SU-DHL-6 (cell line): ENCODE data around the gene ZNF536.
"Not testable (repeated sequence)": the region's sequence is repeated elsewhere in the genome, so short reads cannot be mapped to it uniquely, and the experiment has no call there.

Experiments used
- H2AFZ ChIP-seq: fragments of 200-600 bp; sonication (generic); 2 replicates; pipeline ENCODE4 v1.6.1; 2014; ENCODE audit warnings: low read depth, mild to moderate bottlenecking, moderate library complexity, mixed read lengths, antibody characterized with exemption, low read length; ENCODE audit not compliant: severe bottlenecking
- H3F3A ChIP-seq: fragments of 200-600 bp; shearing (Covaris generic); 2 replicates; pipeline ENCODE4 v1.6.0; 2016; ENCODE audit warnings: antibody characterized with exemption, mild to moderate bottlenecking; ENCODE audit not compliant: insufficient read depth
- H3K27ac ChIP-seq: fragments of 200-600 bp; sonication (generic); 2 replicates; pipeline ENCODE4 v1.5.1; 2016; ENCODE audit warnings: low read depth, mild to moderate bottlenecking, low read length, moderate library complexity, mixed read lengths
- H3K27me3 ChIP-seq: fragments of 200-600 bp; sonication (generic), shearing (Covaris generic); 2 replicates; pipeline ENCODE4 v1.6.0; 2014; ENCODE audit warnings: mild to moderate bottlenecking, low read length
- H3K36me3 ChIP-seq: fragments of 200-600 bp; sonication (generic); 2 replicates; pipeline ENCODE4 v1.6.1; 2014; ENCODE audit warnings: mild to moderate bottlenecking, low read length, mixed read lengths
- H3K4me2 ChIP-seq: fragments of 300-600, 200-600 bp; shearing (Covaris generic), sonication (generic); 2 replicates; pipeline ENCODE4 v1.6.0; 2014; ENCODE audit warnings: low read length, low read depth, mild to moderate bottlenecking; ENCODE audit not compliant: poor library complexity, severe bottlenecking
- H3K4me3 ChIP-seq: fragments of 200-600 bp; sonication (generic); 2 replicates; pipeline ENCODE4 v1.5.1; 2014; ENCODE audit warnings: antibody characterized with exemption, low read length, mild to moderate bottlenecking, mixed read lengths; ENCODE audit not compliant: insufficient read depth, poor library complexity, severe bottlenecking
- H3K79me2 ChIP-seq: fragments of 200-600 bp; sonication (generic); 2 replicates; pipeline ENCODE4 v1.6.1; 2014; ENCODE audit warnings: mild to moderate bottlenecking, low read length, moderate library complexity; ENCODE audit not compliant: insufficient read depth
- H3K9ac ChIP-seq: fragments of 200-600 bp; sonication (generic); 2 replicates; pipeline ENCODE4 v1.7.0; 2014; ENCODE audit warnings: mild to moderate bottlenecking, low read length
- H3K9me2 ChIP-seq: fragments of 200-600 bp; sonication (generic); replicated peaks from 2 replicates; pipeline ENCODE4 v1.6.1; 2014; ENCODE audit warnings: low read length; ENCODE audit not compliant: insufficient read depth
- H3K9me3 ChIP-seq: fragments of 200-600 bp; sonication (generic); 2 replicates; pipeline ENCODE4 v1.6.1; 2014; ENCODE audit warnings: low read length, mixed read lengths; ENCODE audit not compliant: insufficient read depth
- H4K20me1 ChIP-seq: fragments of 200-600 bp; sonication (generic); 2 replicates; pipeline ENCODE4 v1.6.1; 2014; ENCODE audit warnings: low read depth, mild to moderate bottlenecking, antibody characterized with exemption, low read length, moderate library complexity, mixed read lengths
- CTCF ChIP-seq: fragments of 200-600 bp; sonication (generic); IDR thresholded peaks from one replicate; pipeline ENCODE4 v1.5.1; 2017; ENCODE audit warnings: antibody characterized with exemption, mild to moderate bottlenecking, low read length, moderate library complexity; ENCODE audit not compliant: insufficient read depth, poor library complexity, severe bottlenecking
- EZH2phosphoT487 ChIP-seq: fragments of 200-600 bp; sonication (generic), shearing (Covaris generic); conservative IDR thresholded peaks from 2 replicates; pipeline ENCODE4 v1.6.1; 2018; ENCODE audit warnings: mild to moderate bottlenecking, antibody characterized with exemption, low read length, moderate library complexity, mixed read lengths

ZNF536 gene

DNA sequence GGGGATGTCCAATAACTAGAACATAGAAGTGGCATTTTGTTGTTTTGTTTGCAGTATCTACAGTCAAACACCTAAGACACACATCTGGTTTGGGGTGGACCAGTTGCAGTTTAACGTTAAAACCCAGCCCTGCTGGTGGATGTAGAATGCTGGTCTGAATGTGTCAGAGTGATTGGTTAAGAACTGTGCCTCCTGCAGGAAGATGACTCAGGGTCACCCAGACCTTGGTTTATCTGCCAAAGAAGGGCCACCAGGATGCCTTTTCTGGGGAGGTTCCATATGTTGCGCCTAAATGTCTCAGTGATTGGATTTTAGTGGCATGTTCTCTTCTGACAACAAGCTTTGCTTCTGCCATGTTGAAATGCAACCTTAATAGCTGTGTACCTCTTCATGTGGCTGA, 23.1 kb downstream of the ZNF536 start:
- Histone ChIP-seq H3K27ac (no peak overlapping the region), H3K79me2 (no peaks in the 10 kb centered on the region), H2AFZ (no peak overlapping the region), H4K20me1 (no peaks in the 10 kb centered on the region), H3K4me2 (no peak overlapping the region), H3F3A (no peaks in the 10 kb centered on the region), H3K9me2 (no peaks in the 10 kb centered on the region), H3K4me3 (no peak overlapping the region), H3K9me3 (no peaks in the 10 kb centered on the region), H3K36me3 (no peaks in the 10 kb centered on the region), H3K27me3 (no peaks in the 10 kb centered on the region), H3K9ac (no peak overlapping the region)
- TF ChIP-seq EZH2phosphoT487, result no peak
- TF ChIP-seq CTCF, result no peak

GRCh38 chr19:30398539-30398938, 26.4 kb downstream of the ZNF536 start:
- H4K20me1 ChIP-seq, H3K27ac ChIP-seq, H2AFZ ChIP-seq, H3K9me3 ChIP-seq, H3K9me2 ChIP-seq, H3K9ac ChIP-seq, H3K4me3 ChIP-seq, H3K27me3 ChIP-seq, H3K4me2 ChIP-seq, H3K36me3 ChIP-seq, H3F3A ChIP-seq, H3K79me2 ChIP-seq: not testable (repeated sequence)

DNA sequence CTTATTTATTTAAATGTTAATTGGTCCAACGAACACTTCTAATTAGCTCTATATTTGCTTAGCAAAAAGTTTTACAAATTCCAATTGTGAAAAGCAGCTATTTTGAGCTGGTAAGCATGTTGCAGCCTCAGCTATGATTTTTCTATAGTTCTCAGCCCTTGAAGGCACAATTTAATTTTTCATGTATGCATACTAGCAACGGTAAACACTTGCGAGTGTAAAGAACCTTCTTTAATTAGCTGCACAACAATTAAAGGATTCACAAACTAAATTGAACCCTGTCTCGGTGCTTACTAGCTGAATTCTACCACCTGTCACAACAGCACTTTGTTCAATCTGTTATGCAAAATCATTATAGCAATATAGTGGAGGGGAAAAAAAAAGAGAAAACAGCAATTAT, 29.8 kb downstream of the ZNF536 start:
- H3K9me3 ChIP-seq, result no peaks in the 10 kb centered on the region
- no peaks in the 10 kb centered on the region for H3F3A ChIP-seq
- H3K27ac ChIP-seq, result no peak overlapping the region
- no peak for TF ChIP-seq CTCF
- no peak for TF ChIP-seq EZH2phosphoT487
- H3K4me2 ChIP-seq, result no peak overlapping the region
- H4K20me1 ChIP-seq, result no peaks in the 10 kb centered on the region
- no peaks in the 10 kb centered on the region for H3K36me3 ChIP-seq
- no peak overlapping the region for H3K4me3 ChIP-seq
- no peaks in the 10 kb centered on the region for H3K79me2 ChIP-seq
- H2AFZ ChIP-seq, result no peak overlapping the region
- no peaks in the 10 kb centered on the region for H3K9me2 ChIP-seq
- H3K9ac ChIP-seq, result no peak overlapping the region
- no peaks in the 10 kb centered on the region for H3K27me3 ChIP-seq

DNA sequence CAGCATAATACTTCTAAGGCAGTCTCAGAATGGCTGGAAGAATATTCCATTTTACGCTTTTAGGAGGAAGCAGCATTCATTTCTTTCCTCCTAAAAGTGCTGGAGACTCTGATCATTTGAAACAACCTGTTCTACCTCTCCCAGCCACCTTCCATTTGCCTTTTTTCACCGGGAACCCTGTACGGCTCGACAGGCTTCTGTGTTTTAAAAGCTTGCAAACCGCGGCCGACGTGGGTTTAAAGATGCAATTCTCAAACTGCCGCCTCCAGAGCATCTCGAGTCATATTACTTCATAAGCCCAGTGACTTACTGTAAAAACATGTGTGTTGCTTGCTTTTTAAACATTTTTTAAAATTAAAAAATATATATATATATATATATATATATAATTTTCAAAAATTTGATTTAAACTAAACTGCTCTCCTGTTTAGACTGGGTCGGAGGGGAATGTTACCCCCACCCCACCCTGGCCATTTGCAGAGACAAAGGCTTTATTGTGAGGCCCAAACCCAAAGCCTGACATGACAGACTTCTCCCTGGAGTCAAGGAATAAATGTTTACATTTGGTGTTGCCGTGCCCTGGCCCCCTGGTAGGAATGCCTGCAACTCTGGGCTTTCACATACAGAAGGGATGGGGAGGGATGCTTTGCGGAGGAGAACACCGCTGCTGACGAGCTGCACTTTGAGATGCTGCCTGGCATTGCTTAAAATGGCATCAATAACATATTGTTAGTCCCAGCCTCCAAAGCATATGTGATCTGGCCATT, 30.4 kb downstream of the ZNF536 start:
- no peak overlapping the region for H3K4me2 ChIP-seq
- H3K9me2 ChIP-seq, result no peaks in the 10 kb centered on the region
- H3K9me3 ChIP-seq, result no peaks in the 10 kb centered on the region
- H2AFZ ChIP-seq, result no peak overlapping the region
- no peaks in the 10 kb centered on the region for H3K27me3 ChIP-seq
- no peaks in the 10 kb centered on the region for H3K36me3 ChIP-seq
- H3K9ac ChIP-seq, result no peak overlapping the region
- TF ChIP-seq EZH2phosphoT487 (no peak), CTCF (no peak)
- no peak overlapping the region for H3K4me3 ChIP-seq
- no peaks in the 10 kb centered on the region for H3F3A ChIP-seq
- no peaks in the 10 kb centered on the region for H4K20me1 ChIP-seq
- H3K27ac ChIP-seq, result no peak overlapping the region
- no peaks in the 10 kb centered on the region for H3K79me2 ChIP-seq
